Natural killer cell (primary cell): ENCODE results near the gene NKD1. TPM values are rescaled to one million over a fixed set of nuclear protein-coding genes. Genes with fewer than 3 reads are reported as not detected.

Source experiments
- ATAC-seq, 3 donors: fragments of 150-1000 bp in 2 of 3; fragments of 200-7000 bp in 1 of 3; cut with Tn5 transposase; 1 replicate in 1 of 3; 2 replicates in 2 of 3; pipeline ENCODE4 v1.10.0; 2021; ENCODE audit warnings: mild to moderate bottlenecking in 2 of 3, moderate library complexity in 2 of 3
- DNase-seq, 2 donors: peaks; one replicate each; pipeline versions ENCODE4 v3.0.0 to v3.0.0-alpha.2; 2013 to 2021; ENCODE audit warnings: mixed read lengths in 1 of 2
- H3K27ac ChIP-seq: one replicate; pipeline ENCODE4 v1.5.1; 2013; ENCODE audit warnings: mild to moderate bottlenecking, low read length
- H3K27me3 ChIP-seq: one replicate; pipeline ENCODE4 v1.6.1; 2013; ENCODE audit warnings: low read length; ENCODE audit not compliant: control insufficient read depth, insufficient read depth
- H3K36me3 ChIP-seq: one replicate; pipeline ENCODE4 v1.6.1; 2013; ENCODE audit warnings: low read length; ENCODE audit not compliant: control insufficient read depth, insufficient read depth
- H3K4me1 ChIP-seq: one replicate; pipeline ENCODE4 v1.6.1; 2013; ENCODE audit warnings: low read length; ENCODE audit not compliant: control insufficient read depth, insufficient read depth
- H3K4me3 ChIP-seq: one replicate; pipeline ENCODE4 v1.5.1; 2013; ENCODE audit warnings: low read length
- H3K9me3 ChIP-seq: one replicate; pipeline ENCODE4 v1.6.1; 2013; ENCODE audit warnings: low read length; ENCODE audit not compliant: control insufficient read depth, insufficient read depth
- H3K27ac Mint-ChIP-seq, 2 donors: one replicate each; pipeline ENCODE4 v1.8.0; 2022; ENCODE audit warnings: mild to moderate bottlenecking in 2 of 2, mixed read lengths in 2 of 2, moderate library complexity in 1 of 2
- H3K27me3 Mint-ChIP-seq, 2 donors: one replicate each; pipeline ENCODE4 v1.8.0; 2022; ENCODE audit warnings: low read depth in 2 of 2, mixed read lengths in 2 of 2
- H3K36me3 Mint-ChIP-seq: one replicate; pipeline ENCODE4 v1.8.0; 2022; ENCODE audit warnings: mixed read lengths
- H3K4me1 Mint-ChIP-seq, 2 donors: one replicate each; pipeline ENCODE4 v1.8.0; 2022; ENCODE audit warnings: mixed read lengths in 2 of 2
- H3K4me3 Mint-ChIP-seq: one replicate; pipeline ENCODE4 v1.8.0; 2022; ENCODE audit warnings: mild to moderate bottlenecking, moderate library complexity, mixed read lengths
- H3K9me3 Mint-ChIP-seq, 2 donors: one replicate each; pipeline ENCODE4 v1.8.0; 2022; ENCODE audit warnings: mixed read lengths in 2 of 2
- WGBS: methylation state at CpG from one replicate; pipeline ENCODE4 v1.1.7; 2013; ENCODE audit warnings: missing lambda C conversion rate; ENCODE audit not compliant: insufficient coverage; 5-methylcytosine and 5-hydroxymethylcytosine counted together
- intact Hi-C: fragments of 100-400 bp; cut with micrococcal nuclease; formaldehyde crosslinking; loops from one replicate; pipeline ENCODE4 v1.14.2; 2022
- total RNA-seq, 4 donors: library from RNA; stranded (reverse); fragments of 120-200 nt in 1 of 4; gene quantifications; one replicate each; pipeline versions ENCODE4 v1.2.3 to v1.2.4, GENCODE V29; 2013 to 2022
- TF ChIP-seq, protein P1 (sequence below): fragments of 200-600 bp; IDR thresholded peaks from one replicate; pipeline ENCODE4 v1.8.0; 2022; ENCODE audit warnings: antibody characterized with exemption

Gene NKD1
- total RNA-seq, 3 donors from 2014 or later (not counting 1 experiment from before 2014, with no cell fraction given) = 0.75 to 1.5 (median 1.0) TPM

DNA sequence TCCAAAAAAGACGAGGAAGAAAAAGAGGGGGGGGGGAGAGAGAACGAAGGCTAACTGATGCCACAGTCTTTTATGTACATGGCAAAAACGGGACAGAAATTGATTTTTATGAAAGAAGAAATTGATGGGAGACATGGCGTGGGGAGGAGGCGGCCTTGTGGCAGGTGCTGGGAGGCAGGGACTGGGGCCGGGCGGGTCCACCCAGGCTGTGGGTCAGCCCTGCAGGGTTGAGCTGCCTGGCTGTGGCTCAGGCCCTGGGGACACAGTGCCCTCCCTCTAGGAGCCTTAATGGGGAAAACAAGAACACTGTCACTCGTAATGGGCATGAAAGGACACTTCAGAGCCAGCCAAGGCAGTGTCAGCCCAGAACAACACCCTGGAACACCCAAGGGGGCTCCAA is 98.1 kb downstream of the NKD1 start:
- H3K27me3 ChIP-seq = no peaks in the 10 kb centered on the region
- intact Hi-C loops = no loop called here
- Mint-ChIP-seq H3K4me3 (no peak overlapping the region), H3K27me3 (peaks cover 8 to 9% of the 10 kb centered on the region in 2 donors), H3K9me3 (no peaks in the 10 kb centered on the region), H3K27ac (no peak overlapping the region), H3K36me3 (no peaks in the 10 kb centered on the region), H3K4me1 (peaks cover 0 to 10% of the 10 kb centered on the region in 2 donors)
- no peak overlapping the region for H3K27ac ChIP-seq
- H3K36me3 ChIP-seq = no peaks in the 10 kb centered on the region
- 88% methylated on average over 8 of the region's 8 CpGs for WGBS
- no peaks in the 10 kb centered on the region for H3K9me3 ChIP-seq
- TF ChIP-seq, protein P1, sequence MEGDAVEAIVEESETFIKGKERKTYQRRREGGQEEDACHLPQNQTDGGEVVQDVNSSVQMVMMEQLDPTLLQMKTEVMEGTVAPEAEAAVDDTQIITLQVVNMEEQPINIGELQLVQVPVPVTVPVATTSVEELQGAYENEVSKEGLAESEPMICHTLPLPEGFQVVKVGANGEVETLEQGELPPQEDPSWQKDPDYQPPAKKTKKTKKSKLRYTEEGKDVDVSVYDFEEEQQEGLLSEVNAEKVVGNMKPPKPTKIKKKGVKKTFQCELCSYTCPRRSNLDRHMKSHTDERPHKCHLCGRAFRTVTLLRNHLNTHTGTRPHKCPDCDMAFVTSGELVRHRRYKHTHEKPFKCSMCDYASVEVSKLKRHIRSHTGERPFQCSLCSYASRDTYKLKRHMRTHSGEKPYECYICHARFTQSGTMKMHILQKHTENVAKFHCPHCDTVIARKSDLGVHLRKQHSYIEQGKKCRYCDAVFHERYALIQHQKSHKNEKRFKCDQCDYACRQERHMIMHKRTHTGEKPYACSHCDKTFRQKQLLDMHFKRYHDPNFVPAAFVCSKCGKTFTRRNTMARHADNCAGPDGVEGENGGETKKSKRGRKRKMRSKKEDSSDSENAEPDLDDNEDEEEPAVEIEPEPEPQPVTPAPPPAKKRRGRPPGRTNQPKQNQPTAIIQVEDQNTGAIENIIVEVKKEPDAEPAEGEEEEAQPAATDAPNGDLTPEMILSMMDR = no peak
- DNase-seq = no peak
- no peaks in the 10 kb centered on the region for H3K4me1 ChIP-seq
- H3K4me3 ChIP-seq = no peak overlapping the region
- ATAC-seq = no peak

DNA sequence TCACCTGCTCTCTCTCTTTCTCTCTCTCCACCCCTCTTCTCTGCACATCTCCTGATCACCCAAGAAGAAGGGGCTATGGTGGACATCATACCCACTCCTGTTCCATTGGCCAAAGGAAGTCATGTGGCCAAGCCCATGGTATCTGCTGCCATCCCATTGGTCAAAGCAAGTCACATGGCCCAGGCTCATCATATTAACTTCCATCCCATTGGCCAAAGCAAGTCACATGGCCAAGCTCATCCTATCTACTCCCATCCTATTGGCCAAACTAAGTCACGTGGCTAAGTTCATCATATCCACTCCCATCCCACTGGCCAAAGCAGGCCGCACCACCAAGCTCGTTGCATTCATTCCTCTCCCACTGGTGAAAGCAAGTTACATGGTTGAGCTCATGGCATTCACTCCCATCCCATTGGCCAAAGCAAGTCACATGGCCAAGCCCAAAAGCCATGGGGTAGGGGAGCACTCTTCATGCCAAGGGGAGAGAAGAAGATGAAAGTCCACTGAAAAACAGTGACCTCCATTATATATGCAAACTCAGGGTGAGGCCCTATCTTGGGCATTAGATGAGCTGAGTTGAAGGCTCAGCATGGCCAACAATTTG is 103.7 kb downstream of the NKD1 start:
- no peak for ATAC-seq
- Histone ChIP-seq H3K9me3 (no peaks in the 10 kb centered on the region), H3K27ac (no peak overlapping the region), H3K4me3 (no peak overlapping the region), H3K4me1 (no peaks in the 10 kb centered on the region), H3K36me3 (no peaks in the 10 kb centered on the region), H3K27me3 (no peaks in the 10 kb centered on the region)
- 96% methylated on average over 3 of the region's 3 CpGs for WGBS
- no peaks in the 10 kb centered on the region for H3K36me3 Mint-ChIP-seq
- TF ChIP-seq, protein P1 = no peak
- DNase-seq = no peak
- H3K27ac Mint-ChIP-seq = no peak overlapping the region
- no peaks in the 10 kb centered on the region for H3K4me1 Mint-ChIP-seq
- no peaks in the 10 kb centered on the region for H3K27me3 Mint-ChIP-seq
- intact Hi-C loops = no loop called here
- H3K9me3 Mint-ChIP-seq = peaks cover 0 to 2% of the 10 kb centered on the region in 2 donors
- no peak overlapping the region for H3K4me3 Mint-ChIP-seq

DNA sequence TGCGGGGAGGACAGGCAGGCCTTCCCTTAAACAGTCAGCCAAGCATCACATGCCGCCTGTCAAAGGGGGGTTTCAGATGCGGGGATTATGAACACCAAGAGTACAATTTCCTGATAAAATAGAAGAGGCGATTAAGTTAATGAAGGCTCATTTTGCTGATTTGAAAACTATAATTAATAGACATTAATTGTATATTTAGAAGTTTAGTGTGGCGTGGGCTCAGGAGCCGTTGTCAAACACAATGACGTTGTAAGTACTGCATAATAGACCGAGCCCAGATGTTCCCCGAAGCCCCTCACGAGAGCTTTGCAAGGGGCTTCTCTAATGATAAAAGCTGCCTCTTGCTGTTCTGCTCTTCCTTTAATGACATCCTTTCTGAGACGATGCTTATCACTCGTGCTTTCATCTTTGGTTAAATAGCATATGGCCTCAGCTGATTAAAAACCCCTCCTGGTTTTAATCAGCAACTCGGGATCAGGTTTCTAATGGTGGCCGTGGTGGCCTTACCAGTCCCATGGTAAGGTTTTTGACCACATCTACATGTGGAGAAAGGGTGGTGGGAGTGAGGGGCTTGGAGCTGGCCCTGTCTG is 104.7 kb downstream of the NKD1 start:
- no peaks in the 10 kb centered on the region for H3K36me3 ChIP-seq
- 87% methylated on average over 12 of the region's 14 CpGs for WGBS
- no peaks in the 10 kb centered on the region for H3K4me1 Mint-ChIP-seq

More for the DNA sequence above, 104.7 kb downstream of the NKD1 start:
- intact Hi-C loops = no loop called here
- Mint-ChIP-seq H3K36me3 (no peaks in the 10 kb centered on the region), H3K27me3 (no peaks in the 10 kb centered on the region), H3K9me3 (peaks cover 0 to 2% of the 10 kb centered on the region in 2 donors), H3K27ac (no peak overlapping the region), H3K4me3 (no peak overlapping the region)
- DNase-seq (no peak), ATAC-seq (no peak)
- TF ChIP-seq, protein P1 = no peak
- Histone ChIP-seq H3K9me3 (no peaks in the 10 kb centered on the region), H3K27me3 (no peaks in the 10 kb centered on the region), H3K4me1 (no peaks in the 10 kb centered on the region), H3K4me3 (no peak overlapping the region), H3K27ac (no peak overlapping the region)
